GM18873 (cell line): Measurements from ENCODE around the gene AK3.

Experiments used
- ATAC-seq: cut with Tn5 transposase; IDR thresholded peaks from one replicate; pipeline ENCODE4 v1.9.1; 2021; ENCODE audit warnings: mild to moderate bottlenecking, moderate library complexity, moderate number of reproducible peaks; ENCODE audit not compliant: unreplicated experiment, low FRiP score

Gene AK3

DNA sequence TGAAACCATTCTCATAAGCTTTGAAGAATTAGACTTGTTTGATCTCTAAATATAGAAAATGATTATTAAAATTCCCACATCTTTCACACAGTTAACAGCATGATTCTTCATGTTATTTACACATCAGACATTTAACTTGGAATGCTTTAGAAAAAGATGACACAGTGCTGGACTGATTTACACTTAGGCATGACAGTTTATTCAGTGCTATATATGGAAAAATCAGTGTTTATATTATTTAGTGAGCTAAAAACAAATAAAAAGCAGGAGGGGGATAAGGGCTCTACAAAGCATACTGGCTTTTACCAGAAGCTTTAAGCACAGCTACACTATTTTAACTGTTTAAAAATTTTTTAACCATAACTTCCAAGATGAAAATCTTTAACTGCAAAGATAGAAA, 31.6 kb downstream of the AK3 start:
- ATAC-seq: no peak

- ATAC-seq: no peak
These were observed 33.9 kb downstream of the AK3 start for GRCh38 chr9:4706971-4707622.

DNA sequence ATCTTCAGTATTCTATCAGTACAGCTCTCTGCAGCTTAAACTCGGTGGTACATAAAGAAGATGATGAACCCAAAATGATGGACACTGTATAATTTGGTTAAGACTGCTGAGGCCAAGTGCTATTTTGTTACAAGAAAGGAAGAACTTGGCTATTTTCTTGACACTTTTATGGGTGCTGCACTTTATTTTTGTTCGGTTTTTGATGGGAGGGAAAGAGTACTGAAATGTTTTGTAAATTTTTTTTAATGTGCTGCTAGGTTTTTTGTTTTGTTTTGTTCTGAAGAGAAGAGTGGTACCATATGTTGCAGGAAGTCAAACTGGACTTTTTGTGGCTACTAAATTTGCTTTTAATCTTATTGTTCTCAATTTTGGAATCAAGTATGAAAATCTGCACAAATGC, 35.0 kb downstream of the AK3 start:
- ATAC-seq: no peak

DNA sequence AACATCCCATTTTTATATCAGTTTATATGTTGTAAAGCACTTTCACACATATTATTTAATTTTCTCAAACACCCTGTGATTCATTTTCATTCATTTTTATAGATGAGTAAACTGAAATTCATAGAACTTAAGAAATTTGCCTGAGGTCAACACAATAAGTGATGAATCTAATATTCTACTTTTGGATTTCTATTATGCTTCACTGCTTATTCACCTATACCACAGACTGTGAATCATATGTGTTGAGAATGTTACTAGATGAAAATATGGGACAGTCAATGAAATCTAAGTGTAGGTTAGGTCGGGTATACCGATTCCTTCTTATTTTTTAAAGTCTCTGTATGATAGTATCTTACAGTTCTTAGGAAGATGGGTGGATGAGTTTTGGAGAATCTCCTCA, 36.9 kb downstream of the AK3 start:
- no peak for ATAC-seq

- ATAC-seq: no peak
These were observed 39.5 kb downstream of the AK3 start for GRCh38 chr9:4701526-4701925.

DNA sequence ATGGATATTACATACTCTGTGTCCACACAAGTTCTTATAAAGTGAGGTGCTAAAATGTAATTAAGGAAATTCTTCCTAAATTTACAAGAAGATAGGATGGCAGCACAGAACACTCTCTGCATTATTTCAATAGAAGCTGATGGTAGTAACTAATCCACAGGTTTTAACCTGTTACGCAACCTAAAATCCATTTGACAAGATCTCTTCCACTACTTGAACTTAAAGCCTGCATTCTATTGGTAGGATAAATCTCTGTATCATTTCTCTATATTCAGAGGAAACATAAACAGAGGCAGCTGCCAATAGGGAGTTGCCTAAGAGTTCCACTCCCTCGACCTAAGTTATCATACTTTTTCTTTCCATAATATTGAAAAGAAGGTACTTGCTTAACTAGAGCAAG, 40.1 kb downstream of the AK3 start:
- no peak for ATAC-seq

- ATAC-seq: no peak
These were observed 40.9 kb downstream of the AK3 start for GRCh38 chr9:4700091-4700490.

DNA sequence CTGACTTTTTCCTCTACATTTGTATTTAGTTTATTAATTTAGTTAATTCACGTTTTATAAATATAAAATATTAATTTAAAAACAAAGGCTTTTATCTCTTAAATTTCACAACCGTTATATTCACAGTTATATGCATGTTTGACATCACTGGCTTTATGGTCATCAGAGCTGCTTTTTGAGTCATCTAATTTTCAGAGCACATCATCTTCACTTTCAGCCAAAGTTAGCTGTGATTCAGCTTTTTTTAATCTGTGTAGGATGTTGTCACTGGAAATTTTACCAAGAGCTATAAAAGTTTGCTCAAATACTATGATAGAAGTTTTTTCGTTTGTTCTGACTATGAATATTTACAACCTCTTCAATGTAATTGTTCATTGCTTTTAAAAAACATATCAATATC, 49.2 kb downstream of the AK3 start:
- ATAC-seq: no peak

- ATAC-seq: peak; percentile 37
These were observed 50.9 kb downstream of the AK3 start for GRCh38 chr9:4690144-4690543.

- ATAC-seq: peak; percentile 54
These were observed 51.3 kb downstream of the AK3 start for GRCh38 chr9:4689687-4690104.

DNA sequence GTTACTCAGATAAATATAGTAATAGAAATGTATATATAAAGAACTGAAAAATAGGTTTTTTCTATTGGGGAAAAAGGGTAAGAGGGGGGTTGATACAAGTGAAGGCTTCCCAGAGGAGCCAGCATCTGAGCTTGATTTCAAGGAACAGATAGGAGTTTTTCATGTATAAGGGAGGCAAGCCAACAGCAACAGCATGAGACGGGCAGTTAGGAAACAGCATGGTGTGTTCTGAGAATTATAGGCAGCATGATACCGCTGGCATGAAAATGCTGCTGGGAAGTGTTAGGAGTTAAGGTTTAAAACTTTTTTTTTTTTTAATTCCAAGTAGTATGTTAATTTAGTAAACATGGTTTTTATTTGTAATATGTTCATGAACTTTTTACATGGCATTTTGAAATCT, 52.0 kb downstream of the AK3 start:
- ATAC-seq: no peak

GRCh38 chr9:4686584-4686983, 54.4 kb downstream of the AK3 start:
- no peak for ATAC-seq

DNA sequence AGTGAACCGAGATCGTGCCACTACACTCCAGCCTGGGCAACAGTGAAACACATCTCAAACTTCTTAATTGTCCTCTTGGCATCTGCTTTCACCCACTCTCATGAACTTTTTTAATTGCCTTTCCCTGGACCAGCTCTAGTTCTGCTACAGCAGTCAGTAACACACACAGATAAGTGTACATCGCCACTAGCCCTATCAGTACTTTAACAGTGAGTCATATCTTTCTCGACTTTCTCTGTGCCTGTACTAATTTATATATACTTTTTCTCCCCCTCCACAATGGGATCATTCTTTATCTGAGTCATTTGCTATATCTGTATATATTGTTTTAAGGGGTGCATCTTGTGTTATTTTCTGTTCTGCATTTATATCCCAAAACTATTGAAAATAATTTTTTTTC, 54.9 kb downstream of the AK3 start:
- no peak for ATAC-seq

DNA sequence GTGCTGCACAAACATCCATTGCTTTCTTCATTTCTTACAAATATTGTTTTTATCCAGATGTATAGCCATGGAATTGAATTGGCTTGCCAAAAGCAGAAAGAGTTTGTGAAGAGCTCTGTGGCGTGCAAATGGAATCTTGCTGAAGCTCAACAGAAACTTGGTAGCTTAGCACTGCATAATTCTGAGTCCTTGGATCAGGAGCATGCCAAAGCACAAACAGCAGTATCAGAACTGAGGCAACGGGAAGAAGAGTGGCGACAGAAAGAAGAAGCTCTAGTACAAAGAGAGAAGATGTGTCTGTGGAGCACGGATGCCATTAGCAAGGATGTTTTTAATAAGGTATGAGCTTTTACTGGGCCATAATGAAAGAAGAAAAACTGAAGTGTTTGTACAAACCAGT, 56.2 kb downstream of the AK3 start:
- no peak for ATAC-seq

GRCh38 chr9:4680750-4681149, 60.3 kb downstream of the AK3 start:
- no peak for ATAC-seq

GRCh38 chr9:4680173-4680525, 60.9 kb downstream of the AK3 start:
- no peak for ATAC-seq

- peak; percentile 96 for ATAC-seq
These were observed 61.5 kb downstream of the AK3 start, which contains the start of gene CDC37L1 for GRCh38 chr9:4679268-4680172. Gene CDC37L1 (plus strand): TSS chr9:4679569. CDS start chr9:4679768, 199 bp downstream.

- peak; percentile 6 for ATAC-seq
These were observed 62.2 kb downstream of the AK3 start for GRCh38 chr9:4678679-4679267.

GRCh38 chr9:4677392-4677791, 63.6 kb downstream of the AK3 start:
- ATAC-seq: no peak

DNA sequence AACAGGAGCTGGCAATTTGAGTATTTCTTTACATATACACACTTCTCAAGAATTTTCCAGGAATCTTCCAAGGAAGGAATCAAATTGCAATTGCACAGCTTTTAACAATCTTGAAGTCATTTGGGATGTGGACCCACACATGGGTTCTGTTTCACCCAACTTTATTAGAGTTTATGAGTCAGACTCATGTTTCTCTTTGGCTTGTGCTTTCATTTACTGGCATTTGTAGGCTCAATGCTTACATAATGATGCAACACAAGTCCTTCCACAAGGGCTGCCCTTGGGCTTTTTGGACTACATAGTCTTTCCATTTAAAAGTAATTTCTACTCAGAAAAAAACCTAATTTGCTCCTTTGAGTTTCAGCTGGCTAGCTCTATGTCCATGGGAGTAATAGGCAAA, 66.2 kb downstream of the AK3 start:
- no peak for ATAC-seq

DNA sequence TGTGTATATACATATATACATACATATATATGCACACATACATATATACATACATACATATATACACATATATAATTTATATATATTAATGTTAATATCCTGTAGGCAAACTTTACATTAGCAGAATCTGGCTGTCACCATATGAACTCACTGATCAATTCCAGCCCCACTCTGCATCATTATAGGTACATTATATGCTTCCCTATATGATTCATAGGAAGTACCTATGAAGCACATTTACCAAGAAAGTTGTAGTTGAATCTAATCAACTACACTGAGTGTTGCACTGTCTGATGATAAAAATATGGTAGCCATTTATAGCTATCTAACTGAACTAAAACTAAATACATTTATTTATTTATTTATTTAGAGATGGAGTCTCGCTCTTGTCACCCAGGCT, 69.3 kb downstream of the AK3 start:
- ATAC-seq: no peak

DNA sequence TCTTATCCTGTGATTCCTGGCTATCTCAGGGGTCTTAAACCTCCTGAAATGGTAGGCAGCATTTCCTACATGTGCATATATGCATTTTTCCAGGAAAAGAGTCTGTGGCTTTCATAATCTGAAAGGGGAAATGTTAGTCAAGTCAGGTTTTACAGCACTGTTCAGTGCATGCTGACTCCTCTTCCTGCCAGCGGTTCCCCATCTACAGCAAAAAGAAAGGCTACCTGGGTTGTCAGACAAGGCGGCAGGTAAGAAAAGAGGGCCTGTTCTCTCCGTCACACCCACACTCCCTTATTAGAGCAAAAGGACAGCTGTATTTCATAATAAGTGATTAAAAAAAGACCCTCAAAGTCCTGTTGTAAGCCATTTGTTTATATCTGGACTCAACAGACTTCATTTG, 70.4 kb downstream of the AK3 start:
- ATAC-seq: no peak
